Breast epithelium (tissue), 4 donors: Measurements from ENCODE around the gene SLC25A36. TPM values are rescaled to one million over a fixed set of nuclear protein-coding genes. Genes with fewer than 3 reads are reported as not detected.
"Not testable (repeated sequence)": the region's sequence is repeated elsewhere in the genome, so short reads cannot be mapped to it uniquely, and the experiment has no call there.

Source experiments
- DNase-seq, 2 donors: peaks; one replicate each; pipeline ENCODE4 v3.0.0-alpha.2; 2019; ENCODE audit warnings: low spot score in 2 of 2
- H3K27ac ChIP-seq, 2 donors: fragments of 200-600 bp; sonication (generic) in 1 of 2; one replicate each; pipeline ENCODE4 v1.5.1; 2016 to 2019; ENCODE audit warnings: mild to moderate bottlenecking in 1 of 2
- H3K27me3 ChIP-seq, 2 donors: fragments of 200-600 bp; sonication (generic) in 1 of 2; one replicate each; pipeline versions ENCODE4 v1.5.1 to v1.6.0; 2017 to 2019; ENCODE audit warnings: control low read depth in 1 of 2, mild to moderate bottlenecking in 1 of 2
- H3K36me3 ChIP-seq: fragments of 200-600 bp; one replicate; pipeline ENCODE4 v1.5.1; 2019
- H3K4me1 ChIP-seq, 2 donors: fragments of 200-600 bp; sonication (generic); one replicate each; pipeline ENCODE4 v1.5.1; 2016 to 2019; ENCODE audit warnings: control low read depth in 1 of 2
- H3K4me3 ChIP-seq, 3 donors: fragments of 200-600 bp; sonication (generic); 1 replicate in 2 of 3; 2 replicates in 1 of 3; pipeline ENCODE4 v1.5.1; 2016 to 2019; ENCODE audit warnings: mild to moderate bottlenecking in 3 of 3, moderate library complexity in 2 of 3
- H3K9me3 ChIP-seq, 2 donors: fragments of 200-600 bp; sonication (generic) in 1 of 2; one replicate each; pipeline ENCODE4 v1.5.1; 2016 to 2019; ENCODE audit warnings: control low read depth in 1 of 2
- CTCF ChIP-seq, 3 donors: fragments of 450-650 bp; IDR thresholded peaks; one replicate each; pipeline ENCODE4 v1.5.1; 2016 to 2017; ENCODE audit warnings: antibody characterized with exemption in 3 of 3, mild to moderate bottlenecking in 3 of 3, moderate library complexity in 3 of 3
- POLR2A ChIP-seq: fragments of 450-650 bp; IDR thresholded peaks from one replicate; pipeline ENCODE4 v1.6.1; 2016; ENCODE audit warnings: antibody characterized with exemption, mild to moderate bottlenecking, moderate library complexity
- POLR2AphosphoS5 ChIP-seq, 3 donors: sonication (generic); formaldehyde crosslinking; IDR thresholded peaks; one replicate each; pipeline ENCODE4 v1.6.1; 2017; ENCODE audit warnings: antibody characterized with exemption in 3 of 3
- intact Hi-C: fragments of 100-400 bp; cut with DNase I; formaldehyde crosslinking; loops from one replicate; pipeline ENCODE4 v1.15.1; 2023; ENCODE audit warnings: low total_unique reads
- total RNA-seq, 3 donors: library from RNA; depleted of rRNA; stranded (reverse); fragments of >200 nt; gene quantifications; one replicate each; pipeline ENCODE4 v1.1.0, GENCODE V29; 2016

SLC25A36 gene
- total RNA-seq, 3 donors from 2014 or later = 74.7 to 111 (median 86.7) TPM

DNA sequence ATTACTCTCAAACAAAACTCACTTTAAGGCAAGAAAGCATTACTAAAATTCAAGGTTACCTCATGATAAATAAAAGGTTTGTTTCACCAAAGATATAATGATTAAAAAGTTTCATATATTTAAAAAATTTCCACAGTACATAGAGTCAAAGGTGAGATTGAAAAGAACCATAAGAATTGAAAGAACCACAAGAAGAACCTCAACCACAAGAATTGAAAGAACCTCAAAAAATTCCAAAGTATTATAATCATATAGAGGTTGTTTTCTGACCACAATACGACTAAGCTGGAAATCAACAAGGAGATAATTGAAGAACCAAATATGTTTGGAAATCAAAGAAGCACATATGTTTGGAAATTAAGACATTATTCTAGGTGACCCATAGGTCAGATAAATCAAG, 52.7 kb downstream of the SLC25A36 start:
- H3K36me3 ChIP-seq = no peaks in the 10 kb centered on the region
- no peaks in the 10 kb centered on the region for H3K9me3 ChIP-seq
- H3K4me1 ChIP-seq = no peaks in the 10 kb centered on the region
- no peak for DNase-seq
- TF ChIP-seq POLR2A (no peak), POLR2AphosphoS5 (IDR thresholded peaks at IDR 0.05) (no peak), CTCF (IDR thresholded peaks at IDR 0.05) (no peak)
- H3K4me3 ChIP-seq = no peak overlapping the region
- intact Hi-C loops = no loop called here
- H3K27ac ChIP-seq = no peak overlapping the region
- H3K27me3 ChIP-seq = no peaks in the 10 kb centered on the region

DNA sequence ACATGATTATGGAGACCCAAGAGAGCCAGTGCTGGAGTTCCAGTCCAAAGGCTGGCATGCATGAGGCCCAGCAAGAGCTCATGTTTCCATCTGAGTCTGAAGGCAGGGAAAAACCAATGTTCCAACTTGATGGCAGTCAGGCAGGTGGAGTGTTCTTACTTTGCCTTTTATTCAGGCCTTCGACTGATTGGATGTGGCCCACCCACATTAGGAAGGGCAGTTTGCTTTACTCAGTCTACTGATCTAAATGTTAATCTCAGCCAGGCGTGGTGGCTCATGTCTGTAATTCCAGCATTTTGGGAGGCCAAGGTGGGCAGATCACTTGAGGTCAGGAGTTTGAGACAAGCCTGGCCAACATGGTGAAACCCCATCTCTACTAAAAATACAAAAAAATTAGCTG, 53.2 kb downstream of the SLC25A36 start:
- DNase-seq, H3K36me3 ChIP-seq, H3K4me3 ChIP-seq, H3K27ac ChIP-seq, H3K27me3 ChIP-seq, H3K4me1 ChIP-seq, H3K9me3 ChIP-seq: not testable (repeated sequence)
- intact Hi-C loops = loop anchor here (5.0 kb wide), 1 partner anchor 197 kb away; no protein-coding TSS in a partner anchor

- H3K4me1 ChIP-seq = no peaks in the 10 kb centered on the region
- no peaks in the 10 kb centered on the region for H3K27me3 ChIP-seq
- no peak overlapping the region for H3K4me3 ChIP-seq
- intact Hi-C loops = loop anchor here (5.0 kb wide), 1 partner anchor 196 kb away; no protein-coding TSS in a partner anchor
- TF ChIP-seq POLR2A (no peak), POLR2AphosphoS5 (IDR thresholded peaks at IDR 0.05) (no peak), CTCF (IDR thresholded peaks at IDR 0.05) (no peak)
- no peaks in the 10 kb centered on the region for H3K36me3 ChIP-seq
- DNase-seq = no peak
- no peaks in the 10 kb centered on the region for H3K9me3 ChIP-seq
- H3K27ac ChIP-seq = no peak overlapping the region
These were observed 54.2 kb downstream of the SLC25A36 start for GRCh38 chr3:140995881-140996280.

GRCh38 chr3:141000027-141000663, 58.5 kb downstream of the SLC25A36 start:
- intact Hi-C loops = no loop called here

DNA sequence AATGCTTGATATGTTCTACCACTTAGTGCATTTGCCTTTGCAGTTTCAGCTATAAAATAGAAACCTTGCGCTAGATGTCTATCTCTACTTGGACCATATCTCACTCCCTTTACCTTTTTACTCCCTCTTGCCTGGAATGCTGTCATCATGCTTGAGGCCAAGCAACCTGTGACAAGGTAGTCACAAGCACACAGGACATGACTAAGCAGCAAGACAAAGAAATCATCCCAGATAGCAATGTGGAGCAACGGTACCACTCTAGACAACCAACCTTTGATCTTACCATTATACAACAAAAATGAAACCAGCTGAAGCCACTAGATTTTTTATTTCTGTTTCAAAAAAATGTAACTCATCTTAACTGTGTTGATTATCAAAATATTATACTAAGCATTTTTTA, 59.0 kb downstream of the SLC25A36 start:
- H3K36me3 ChIP-seq = no peaks in the 10 kb centered on the region
- intact Hi-C loops = no loop called here
- no peaks in the 10 kb centered on the region for H3K4me1 ChIP-seq
- TF ChIP-seq POLR2A = no peak
- TF ChIP-seq POLR2AphosphoS5 (IDR thresholded peaks at IDR 0.05) = no peak
- TF ChIP-seq CTCF (IDR thresholded peaks at IDR 0.05) = no peak
- H3K27me3 ChIP-seq = no peaks in the 10 kb centered on the region
- H3K9me3 ChIP-seq = no peaks in the 10 kb centered on the region
- H3K4me3 ChIP-seq = no peak overlapping the region
- no peak for DNase-seq
- H3K27ac ChIP-seq = no peak overlapping the region

More at GRCh38 chr3:141000027-141000663, 58.5 kb downstream of the SLC25A36 start:
- no peaks in the 10 kb centered on the region for H3K27me3 ChIP-seq
- no peak for DNase-seq
- H3K9me3 ChIP-seq = no peaks in the 10 kb centered on the region
- H3K4me3 ChIP-seq = no peak overlapping the region
- no peaks in the 10 kb centered on the region for H3K36me3 ChIP-seq
- H3K27ac ChIP-seq = no peak overlapping the region
- TF ChIP-seq CTCF (IDR thresholded peaks at IDR 0.05) (peak in 2 of 3 donors; percentile 44 to 51), POLR2A (no peak), POLR2AphosphoS5 (IDR thresholded peaks at IDR 0.05) (no peak)
- no peaks in the 10 kb centered on the region for H3K4me1 ChIP-seq

GRCh38 chr3:141006344-141006743, 64.7 kb downstream of the SLC25A36 start:
- Histone ChIP-seq H3K27ac (no peak overlapping the region), H3K36me3 (no peaks in the 10 kb centered on the region), H3K4me3 (no peak overlapping the region), H3K27me3 (no peaks in the 10 kb centered on the region), H3K4me1 (no peaks in the 10 kb centered on the region), H3K9me3 (no peaks in the 10 kb centered on the region)
- no peak for DNase-seq
- TF ChIP-seq POLR2AphosphoS5 (IDR thresholded peaks at IDR 0.05) (no peak), POLR2A (no peak), CTCF (IDR thresholded peaks at IDR 0.05) (no peak)
- intact Hi-C loops = no loop called here
